ENCODE data around the gene SMARCA4. TPM values are rescaled to one million over a fixed set of nuclear protein-coding genes. Genes with fewer than 3 reads are reported as not detected.

Gene SMARCA4
- total RNA-seq, 1 experiment from 2014 or later: 127 TPM

GRCh38 chr19:10998045-10998533 lies 37.3 kb downstream of the SMARCA4 start:
- DNase-seq (ENCODE audit: unreplicated experiment): peak; percentile 40
- no peak for TF ChIP-seq CTCF (IDR thresholded peaks at IDR 0.05; ENCODE audit: unreplicated experiment)
- BruUV-seq (replicated peaks): no TSS peak
- no peaks in the 10 kb centered on the region for H3K9me3 Mint-ChIP-seq (ENCODE audit: unreplicated experiment)
- intact Hi-C loops (cut with micrococcal nuclease): no loop called here
- POLR2A ChIA-PET: interaction anchor here (0.6 to 1.3 kb wide), 3 partner anchors 9 to 67 kb away, joined by 3 read pairs; no protein-coding TSS in a partner anchor
- no peak overlapping the region for H3K27ac Mint-ChIP-seq (ENCODE audit: low read depth, unreplicated experiment)
- H3K27me3 Mint-ChIP-seq (ENCODE audit: insufficient read depth, unreplicated experiment): no peaks in the 10 kb centered on the region
- no peak overlapping the region for H3K4me3 Mint-ChIP-seq (ENCODE audit: unreplicated experiment)
- peaks cover 97% of the 10 kb centered on the region for H3K36me3 Mint-ChIP-seq (ENCODE audit: insufficient read depth, unreplicated experiment)
- no peaks in the 10 kb centered on the region for H3K4me1 Mint-ChIP-seq (ENCODE audit: insufficient read depth, unreplicated experiment)
- CTCF ChIA-PET: interaction anchor here (0.8 to 1.1 kb wide), 2 partner anchors 57 to 61 kb away, joined by 3 to 4 read pairs; no protein-coding TSS in a partner anchor

GRCh38 chr19:10998666-10999065 lies 37.8 kb downstream of the SMARCA4 start:
- CTCF ChIA-PET: interaction anchor here (0.8 to 1.1 kb wide), 2 partner anchors 57 to 62 kb away, joined by 3 to 4 read pairs; no protein-coding TSS in a partner anchor
- POLR2A ChIA-PET: interaction anchor here (1.3 kb wide), 1 partner anchor 66 kb away, joined by 3 read pairs; no protein-coding TSS in a partner anchor
- H3K9me3 Mint-ChIP-seq (ENCODE audit: unreplicated experiment): no peaks in the 10 kb centered on the region
- H3K36me3 Mint-ChIP-seq (ENCODE audit: insufficient read depth, unreplicated experiment): peaks cover 97% of the 10 kb centered on the region
- H3K27me3 Mint-ChIP-seq (ENCODE audit: insufficient read depth, unreplicated experiment): no peaks in the 10 kb centered on the region
- no peak for TF ChIP-seq CTCF (IDR thresholded peaks at IDR 0.05; ENCODE audit: unreplicated experiment)
- no TSS peak for BruUV-seq (replicated peaks)
- no peaks in the 10 kb centered on the region for H3K4me1 Mint-ChIP-seq (ENCODE audit: insufficient read depth, unreplicated experiment)
- DNase-seq (ENCODE audit: unreplicated experiment): no peak
- intact Hi-C loops (cut with micrococcal nuclease): no loop called here
- H3K27ac Mint-ChIP-seq (ENCODE audit: low read depth, unreplicated experiment): no peak overlapping the region
- H3K4me3 Mint-ChIP-seq (ENCODE audit: unreplicated experiment): no peak overlapping the region

- CTCF ChIA-PET: interaction anchor here (0.7 to 0.9 kb wide), 2 partner anchors 22 to 86 kb away, joined by 3 to 5 read pairs; no protein-coding TSS in a partner anchor
- no TSS peak for BruUV-seq (replicated peaks)
- peaks cover 90% of the 10 kb centered on the region for H3K36me3 Mint-ChIP-seq (ENCODE audit: insufficient read depth, unreplicated experiment)
Measured at GRCh38 chr19:11005521-11005920, 44.7 kb downstream of the SMARCA4 start.

GRCh38 chr19:11007385-11007784 lies 46.6 kb downstream of the SMARCA4 start:
- H3K9me3 Mint-ChIP-seq (ENCODE audit: unreplicated experiment): no peaks in the 10 kb centered on the region
- BruUV-seq (replicated peaks): no TSS peak
- H3K27me3 Mint-ChIP-seq (ENCODE audit: insufficient read depth, unreplicated experiment): no peaks in the 10 kb centered on the region
- intact Hi-C loops (cut with micrococcal nuclease): no loop called here
- no peaks in the 10 kb centered on the region for H3K4me1 Mint-ChIP-seq (ENCODE audit: insufficient read depth, unreplicated experiment)
- POLR2A ChIA-PET: interaction anchor here (0.8 kb wide), 2 partner anchors 10 to 339 kb away, joined by 3 read pairs; partner anchors contain the start of gene TMEM205
- no peak for TF ChIP-seq CTCF (IDR thresholded peaks at IDR 0.05; ENCODE audit: unreplicated experiment)
- DNase-seq (ENCODE audit: unreplicated experiment): no peak
- no peak overlapping the region for H3K27ac Mint-ChIP-seq (ENCODE audit: low read depth, unreplicated experiment)
- peaks cover 90% of the 10 kb centered on the region for H3K36me3 Mint-ChIP-seq (ENCODE audit: insufficient read depth, unreplicated experiment)
- H3K4me3 Mint-ChIP-seq (ENCODE audit: unreplicated experiment): no peak overlapping the region
- CTCF ChIA-PET: interaction anchor here (0.7 to 1.2 kb wide), 2 partner anchors 28 to 70 kb away, joined by 3 read pairs; no protein-coding TSS in a partner anchor

More at GRCh38 chr19:11005521-11005920, 44.7 kb downstream of the SMARCA4 start:
- intact Hi-C loops (cut with micrococcal nuclease): no loop called here
- H3K4me1 Mint-ChIP-seq (ENCODE audit: insufficient read depth, unreplicated experiment): no peaks in the 10 kb centered on the region
- no peaks in the 10 kb centered on the region for H3K9me3 Mint-ChIP-seq (ENCODE audit: unreplicated experiment)
- H3K27ac Mint-ChIP-seq (ENCODE audit: low read depth, unreplicated experiment): no peak overlapping the region
- H3K4me3 Mint-ChIP-seq (ENCODE audit: unreplicated experiment): no peak overlapping the region
- no peak for DNase-seq (ENCODE audit: unreplicated experiment)
- POLR2A ChIA-PET: no interaction called here
- TF ChIP-seq CTCF (IDR thresholded peaks at IDR 0.05; ENCODE audit: unreplicated experiment): no peak
- no peaks in the 10 kb centered on the region for H3K27me3 Mint-ChIP-seq (ENCODE audit: insufficient read depth, unreplicated experiment)

All from MCF 10A (cell line).